HUES48 (cell line): Measurements from ENCODE around the gene SMARCB1.

ENCODE experiments used
- H3K27ac ChIP-seq: one replicate; pipeline ENCODE4 v1.7.0; 2013; ENCODE audit warnings: low read depth, low read length, inconsistent platforms
- H3K27me3 ChIP-seq: 2 replicates; pipeline ENCODE4 v1.6.1; 2013; ENCODE audit warnings: mild to moderate bottlenecking, low read length; ENCODE audit not compliant: control insufficient read depth, insufficient read depth
- H3K36me3 ChIP-seq: 2 replicates; pipeline ENCODE4 v1.6.1; 2013; ENCODE audit warnings: low read length; ENCODE audit not compliant: control insufficient read depth, insufficient read depth
- H3K4me1 ChIP-seq: 2 replicates; pipeline ENCODE4 v1.6.1; 2013; ENCODE audit warnings: mild to moderate bottlenecking, low read length; ENCODE audit not compliant: control insufficient read depth, insufficient read depth
- H3K4me3 ChIP-seq: 2 replicates; pipeline ENCODE4 v1.5.1; 2013; ENCODE audit warnings: mild to moderate bottlenecking, low read depth, low read length
- H3K9ac ChIP-seq: 2 replicates; pipeline ENCODE4 v1.6.1; 2013; ENCODE audit warnings: mild to moderate bottlenecking, low read depth, low read length, moderate library complexity
- H3K9me3 ChIP-seq: 2 replicates; pipeline ENCODE4 v1.6.1; 2013; ENCODE audit warnings: low read length; ENCODE audit not compliant: control insufficient read depth, insufficient read depth

SMARCB1 gene

GRCh38 chr22:23825246-23825905 lies 38.6 kb downstream of the SMARCB1 start:
- peaks cover 90% of the 10 kb centered on the region for H3K36me3 ChIP-seq
- H3K27ac ChIP-seq, result no peak overlapping the region
- H3K27me3 ChIP-seq, result no peaks in the 10 kb centered on the region
- no peak overlapping the region for H3K4me3 ChIP-seq
- no peaks in the 10 kb centered on the region for H3K9me3 ChIP-seq
- no peaks in the 10 kb centered on the region for H3K4me1 ChIP-seq
- no peak overlapping the region for H3K9ac ChIP-seq

GRCh38 chr22:23826510-23827350 lies 40.0 kb downstream of the SMARCB1 start:
- no peaks in the 10 kb centered on the region for H3K9me3 ChIP-seq
- H3K4me3 ChIP-seq, result no peak overlapping the region
- H3K4me1 ChIP-seq, result no peaks in the 10 kb centered on the region
- H3K9ac ChIP-seq, result no peak overlapping the region
- H3K27me3 ChIP-seq, result no peaks in the 10 kb centered on the region
- H3K36me3 ChIP-seq, result peaks cover 88% of the 10 kb centered on the region
- no peak overlapping the region for H3K27ac ChIP-seq

GRCh38 chr22:23827351-23827995 lies 40.7 kb downstream of the SMARCB1 start:
- no peaks in the 10 kb centered on the region for H3K4me1 ChIP-seq
- no peak overlapping the region for H3K27ac ChIP-seq
- H3K4me3 ChIP-seq, result no peak overlapping the region
- H3K27me3 ChIP-seq, result no peaks in the 10 kb centered on the region
- peaks cover 83% of the 10 kb centered on the region for H3K36me3 ChIP-seq
- no peak overlapping the region for H3K9ac ChIP-seq
- H3K9me3 ChIP-seq, result no peaks in the 10 kb centered on the region

- H3K36me3 ChIP-seq, result peaks cover 81% of the 10 kb centered on the region
- no peak overlapping the region for H3K4me3 ChIP-seq
- H3K9me3 ChIP-seq, result no peaks in the 10 kb centered on the region
- H3K9ac ChIP-seq, result no peak overlapping the region
- H3K27me3 ChIP-seq, result no peaks in the 10 kb centered on the region
- no peak overlapping the region for H3K27ac ChIP-seq
- H3K4me1 ChIP-seq, result no peaks in the 10 kb centered on the region
Observed at GRCh38 chr22:23828800-23829680, 42.3 kb downstream of the SMARCB1 start.

- no peak overlapping the region for H3K9ac ChIP-seq
- H3K9me3 ChIP-seq, result no peaks in the 10 kb centered on the region
- no peaks in the 10 kb centered on the region for H3K27me3 ChIP-seq
- no peaks in the 10 kb centered on the region for H3K4me1 ChIP-seq
- H3K36me3 ChIP-seq, result peaks cover 75% of the 10 kb centered on the region
- H3K27ac ChIP-seq, result no peak overlapping the region
- no peak overlapping the region for H3K4me3 ChIP-seq
Observed at GRCh38 chr22:23829845-23830372, 43.1 kb downstream of the SMARCB1 start.

GRCh38 chr22:23831261-23831660 lies 44.5 kb downstream of the SMARCB1 start:
- H3K9ac ChIP-seq, result no peak overlapping the region
- no peaks in the 10 kb centered on the region for H3K4me1 ChIP-seq
- H3K27me3 ChIP-seq, result no peaks in the 10 kb centered on the region
- H3K9me3 ChIP-seq, result no peaks in the 10 kb centered on the region
- peaks cover 76% of the 10 kb centered on the region for H3K36me3 ChIP-seq
- no peak overlapping the region for H3K4me3 ChIP-seq
- H3K27ac ChIP-seq, result no peak overlapping the region

DNA sequence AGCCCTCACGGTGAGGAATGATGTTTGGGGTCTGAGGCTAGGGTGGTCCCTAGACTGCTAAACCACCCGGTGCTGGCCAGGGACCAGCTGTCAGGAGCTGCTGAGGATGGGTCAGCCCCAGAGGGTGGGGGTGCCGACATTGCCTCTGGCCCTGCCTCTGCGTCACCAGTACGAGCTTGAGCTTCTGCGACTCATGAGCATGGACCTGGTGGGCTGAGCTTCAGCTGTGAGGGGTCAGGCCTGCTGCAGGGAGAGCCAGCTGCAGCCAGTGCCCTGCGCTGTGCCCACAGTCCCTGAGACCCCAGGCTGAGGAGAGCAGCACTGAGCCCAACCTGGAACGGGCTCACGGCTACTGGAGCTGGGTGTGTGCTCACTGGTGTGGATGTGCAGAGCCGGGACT lies 45.0 kb downstream of the SMARCB1 start:
- Histone ChIP-seq H3K9me3 (no peaks in the 10 kb centered on the region), H3K27ac (no peak overlapping the region), H3K36me3 (peaks cover 74% of the 10 kb centered on the region), H3K27me3 (no peaks in the 10 kb centered on the region), H3K4me3 (no peak overlapping the region), H3K4me1 (no peaks in the 10 kb centered on the region), H3K9ac (no peak overlapping the region)

DNA sequence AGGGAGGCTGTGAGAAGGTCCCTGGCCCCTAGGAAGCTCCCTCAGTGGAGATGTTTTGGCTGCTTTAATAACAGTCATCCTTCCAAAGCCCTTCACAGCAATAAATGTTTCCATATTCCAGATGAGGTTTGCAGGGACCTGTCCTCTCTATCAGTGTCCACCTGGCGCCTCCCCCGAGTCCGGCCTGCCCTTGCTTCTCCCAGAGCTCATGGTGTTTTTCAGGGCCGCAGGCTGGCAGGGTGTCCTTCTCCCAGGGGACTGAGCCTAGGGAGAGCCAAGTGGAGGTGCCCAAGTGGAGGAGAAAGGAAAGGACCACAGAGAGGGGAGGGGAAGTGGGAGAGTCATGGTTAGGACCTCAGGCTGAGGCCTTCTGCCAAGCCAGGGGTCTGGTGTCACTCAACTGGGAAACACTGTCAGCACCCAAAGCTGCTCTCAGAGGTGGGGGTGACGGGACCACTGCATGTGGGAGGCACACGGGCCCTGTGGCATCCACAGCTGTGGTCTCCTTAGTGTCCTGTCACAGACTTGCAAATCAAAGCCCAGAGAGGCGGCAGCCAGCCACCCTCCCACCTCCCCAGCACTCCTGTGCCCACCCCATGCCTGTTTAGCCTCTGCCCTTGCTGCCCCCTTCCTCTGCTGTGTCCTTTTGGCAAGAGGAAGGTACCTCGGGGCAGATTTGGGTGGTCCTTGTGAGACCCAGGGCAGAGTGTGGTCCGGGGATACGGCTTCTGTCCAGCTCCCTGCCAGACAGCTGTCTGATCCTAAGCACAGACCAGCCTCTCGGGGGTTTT lies 45.7 kb downstream of the SMARCB1 start:
- no peak overlapping the region for H3K27ac ChIP-seq
- no peak overlapping the region for H3K9ac ChIP-seq
- no peaks in the 10 kb centered on the region; the same call in 1 of the 2 replicates for H3K4me1 ChIP-seq
- no peaks in the 10 kb centered on the region for H3K27me3 ChIP-seq
- H3K36me3 ChIP-seq, result peaks cover 68% of the 10 kb centered on the region
- no peak overlapping the region for H3K4me3 ChIP-seq
- H3K9me3 ChIP-seq, result no peaks in the 10 kb centered on the region

- no peak overlapping the region for H3K9ac ChIP-seq
- peaks cover 63% of the 10 kb centered on the region for H3K36me3 ChIP-seq
- H3K4me1 ChIP-seq, result peaks cover 7% of the 10 kb centered on the region; the same call in 1 of the 2 replicates
- no peaks in the 10 kb centered on the region for H3K27me3 ChIP-seq
- H3K27ac ChIP-seq, result no peak overlapping the region
- H3K9me3 ChIP-seq, result no peaks in the 10 kb centered on the region
- no peak overlapping the region for H3K4me3 ChIP-seq
Observed at GRCh38 chr22:23833017-23833751, 46.4 kb downstream of the SMARCB1 start.
